NCI-H2107 treated with DMSO at 0.1 percent for 48 hours (cell line): ENCODE data around the gene PTPRT.

Experiments used
- DNase-seq: peaks from one replicate; lab custom pipeline; 2025; ENCODE audit not compliant: unreplicated experiment; lab: John Stamatoyannopoulos, UW

Gene PTPRT

GRCh38 chr20:42492290-42492689, 697.4 kb downstream of the PTPRT start:
- DNase-seq: no peak

GRCh38 chr20:42485556-42485955, 704.1 kb downstream of the PTPRT start:
- DNase-seq: no peak

- no peak for DNase-seq
Measured at GRCh38 chr20:42484790-42485375, 704.8 kb downstream of the PTPRT start.

GRCh38 chr20:42484335-42484734, 705.4 kb downstream of the PTPRT start:
- DNase-seq: no peak

- no peak for DNase-seq
Measured at GRCh38 chr20:42483730-42484303, 705.9 kb downstream of the PTPRT start.

GRCh38 chr20:42482808-42483207, 706.9 kb downstream of the PTPRT start:
- no peak for DNase-seq

GRCh38 chr20:42475773-42476172, 713.9 kb downstream of the PTPRT start:
- no peak for DNase-seq

GRCh38 chr20:42474646-42475045, 715.1 kb downstream of the PTPRT start:
- no peak for DNase-seq

GRCh38 chr20:42472198-42472597, 717.5 kb downstream of the PTPRT start:
- DNase-seq: no peak

- DNase-seq: no peak
Measured at GRCh38 chr20:42461965-42462593, 727.6 kb downstream of the PTPRT start.

GRCh38 chr20:42461291-42461690, 728.4 kb downstream of the PTPRT start:
- no peak for DNase-seq

GRCh38 chr20:42447270-42447669, 742.4 kb downstream of the PTPRT start:
- no peak for DNase-seq

GRCh38 chr20:42444799-42445198, 744.9 kb downstream of the PTPRT start:
- no peak for DNase-seq

- DNase-seq: no peak
Measured at GRCh38 chr20:42443200-42443599, 746.5 kb downstream of the PTPRT start.

- DNase-seq: no peak
Measured at GRCh38 chr20:42442716-42443115, 747.0 kb downstream of the PTPRT start.

GRCh38 chr20:42441864-42442331, 747.8 kb downstream of the PTPRT start:
- DNase-seq: no peak

GRCh38 chr20:42441196-42441863, 748.4 kb downstream of the PTPRT start:
- no peak for DNase-seq

- no peak for DNase-seq
Measured at GRCh38 chr20:42435230-42435629, 754.5 kb downstream of the PTPRT start.

- no peak for DNase-seq
Measured at GRCh38 chr20:42432496-42433334, 757.0 kb downstream of the PTPRT start.

- DNase-seq: no peak
Measured at GRCh38 chr20:42430598-42430997, 759.1 kb downstream of the PTPRT start.
